Measurements from ENCODE around the gene ZNF865.

GRCh38 chr19:55611983-55612645 lies 6.7 kb downstream of the ZNF865 start:
- TF ChIP-seq CTCF (IDR thresholded peaks at IDR 0.05; ENCODE audit: borderline replicate concordance, extremely low read depth, low read length, poor library complexity, severe bottlenecking) (no peak), EZH2 (IDR thresholded peaks at IDR 0.05; ENCODE audit: borderline replicate concordance, low read depth, low read length, severe bottlenecking) (no peak)
